ENCODE measurements around the gene NMNAT2. TPM values are rescaled to one million over a fixed set of nuclear protein-coding genes. Genes with fewer than 3 reads are reported as not detected.

The NMNAT2 gene
- polyA plus RNA-seq, 1 donor from 2014 or later = 43.8 TPM

DNA sequence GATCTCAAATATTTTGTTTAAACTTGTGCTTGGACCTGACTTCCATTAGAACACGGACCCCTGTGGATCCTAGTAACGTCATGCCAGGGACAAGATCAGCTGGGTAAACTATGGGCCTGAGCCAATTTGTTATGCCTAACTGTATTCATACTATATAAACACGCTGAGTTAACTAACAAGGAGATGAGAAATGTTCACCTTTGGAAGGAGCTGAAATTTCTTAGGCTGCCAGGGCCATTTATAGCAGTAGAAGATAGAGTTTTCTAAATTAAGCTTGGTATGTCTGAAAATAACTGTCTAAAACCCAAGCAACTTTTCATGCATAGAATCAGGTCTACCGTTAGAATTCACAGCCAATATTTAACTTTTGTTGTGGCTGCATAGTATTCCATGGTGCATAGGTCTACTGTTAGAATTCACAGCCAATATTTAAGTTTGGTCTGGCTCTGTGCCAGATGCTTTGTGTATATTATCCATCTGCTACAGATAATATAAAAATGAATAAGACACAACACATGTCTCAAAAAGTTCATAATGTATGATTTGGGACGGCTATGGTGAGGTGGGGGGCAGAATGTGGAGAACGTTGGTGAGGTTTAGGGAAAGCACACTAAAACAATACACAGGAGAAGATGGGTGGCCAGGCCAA is 61.5 kb downstream of the NMNAT2 start:
- no peak overlapping the region for H3K4me2 ChIP-seq (ENCODE audit: low read length)
- H4K20me1 ChIP-seq (ENCODE audit: insufficient read depth) = no peaks in the 10 kb centered on the region
- no peak overlapping the region for H2AFZ ChIP-seq (ENCODE audit: low read depth, low read length)
- no peaks in the 10 kb centered on the region for H3K27me3 ChIP-seq (ENCODE audit: insufficient read depth, low read depth, low read length)
- H3K27ac ChIP-seq (ENCODE audit: low read length) = no peak overlapping the region
- H3K36me3 ChIP-seq (ENCODE audit: insufficient read depth, low read length) = no peaks in the 10 kb centered on the region
- H3K9me3 ChIP-seq (ENCODE audit: low read length) = no peaks in the 10 kb centered on the region
- no peak overlapping the region for H3K9ac ChIP-seq (ENCODE audit: low read length)
- no peaks in the 10 kb centered on the region for H3K9me2 ChIP-seq (ENCODE audit: insufficient read depth, low read length)
- TF ChIP-seq SMC3 (conservative IDR thresholded peaks at IDR 0.05; ENCODE audit: poor library complexity) (no peak), TAF1 (IDR thresholded peaks at IDR 0.05; ENCODE audit: low read depth) (no peak), EZH2 (IDR thresholded peaks at IDR 0.05; ENCODE audit: borderline replicate concordance, insufficient read depth, low read length, poor library complexity, severe bottlenecking) (no peak), MXI1 (conservative IDR thresholded peaks at IDR 0.05; ENCODE audit: poor library complexity, severe bottlenecking) (no peak), POLR2AphosphoS5 (IDR thresholded peaks at IDR 0.05) (no peak)
- TF ChIP-seq, protein P1, sequence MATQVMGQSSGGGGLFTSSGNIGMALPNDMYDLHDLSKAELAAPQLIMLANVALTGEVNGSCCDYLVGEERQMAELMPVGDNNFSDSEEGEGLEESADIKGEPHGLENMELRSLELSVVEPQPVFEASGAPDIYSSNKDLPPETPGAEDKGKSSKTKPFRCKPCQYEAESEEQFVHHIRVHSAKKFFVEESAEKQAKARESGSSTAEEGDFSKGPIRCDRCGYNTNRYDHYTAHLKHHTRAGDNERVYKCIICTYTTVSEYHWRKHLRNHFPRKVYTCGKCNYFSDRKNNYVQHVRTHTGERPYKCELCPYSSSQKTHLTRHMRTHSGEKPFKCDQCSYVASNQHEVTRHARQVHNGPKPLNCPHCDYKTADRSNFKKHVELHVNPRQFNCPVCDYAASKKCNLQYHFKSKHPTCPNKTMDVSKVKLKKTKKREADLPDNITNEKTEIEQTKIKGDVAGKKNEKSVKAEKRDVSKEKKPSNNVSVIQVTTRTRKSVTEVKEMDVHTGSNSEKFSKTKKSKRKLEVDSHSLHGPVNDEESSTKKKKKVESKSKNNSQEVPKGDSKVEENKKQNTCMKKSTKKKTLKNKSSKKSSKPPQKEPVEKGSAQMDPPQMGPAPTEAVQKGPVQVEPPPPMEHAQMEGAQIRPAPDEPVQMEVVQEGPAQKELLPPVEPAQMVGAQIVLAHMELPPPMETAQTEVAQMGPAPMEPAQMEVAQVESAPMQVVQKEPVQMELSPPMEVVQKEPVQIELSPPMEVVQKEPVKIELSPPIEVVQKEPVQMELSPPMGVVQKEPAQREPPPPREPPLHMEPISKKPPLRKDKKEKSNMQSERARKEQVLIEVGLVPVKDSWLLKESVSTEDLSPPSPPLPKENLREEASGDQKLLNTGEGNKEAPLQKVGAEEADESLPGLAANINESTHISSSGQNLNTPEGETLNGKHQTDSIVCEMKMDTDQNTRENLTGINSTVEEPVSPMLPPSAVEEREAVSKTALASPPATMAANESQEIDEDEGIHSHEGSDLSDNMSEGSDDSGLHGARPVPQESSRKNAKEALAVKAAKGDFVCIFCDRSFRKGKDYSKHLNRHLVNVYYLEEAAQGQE (IDR thresholded peaks at IDR 0.05; ENCODE audit: borderline replicate concordance) = no peak
- TF ChIP-seq, protein P2, sequence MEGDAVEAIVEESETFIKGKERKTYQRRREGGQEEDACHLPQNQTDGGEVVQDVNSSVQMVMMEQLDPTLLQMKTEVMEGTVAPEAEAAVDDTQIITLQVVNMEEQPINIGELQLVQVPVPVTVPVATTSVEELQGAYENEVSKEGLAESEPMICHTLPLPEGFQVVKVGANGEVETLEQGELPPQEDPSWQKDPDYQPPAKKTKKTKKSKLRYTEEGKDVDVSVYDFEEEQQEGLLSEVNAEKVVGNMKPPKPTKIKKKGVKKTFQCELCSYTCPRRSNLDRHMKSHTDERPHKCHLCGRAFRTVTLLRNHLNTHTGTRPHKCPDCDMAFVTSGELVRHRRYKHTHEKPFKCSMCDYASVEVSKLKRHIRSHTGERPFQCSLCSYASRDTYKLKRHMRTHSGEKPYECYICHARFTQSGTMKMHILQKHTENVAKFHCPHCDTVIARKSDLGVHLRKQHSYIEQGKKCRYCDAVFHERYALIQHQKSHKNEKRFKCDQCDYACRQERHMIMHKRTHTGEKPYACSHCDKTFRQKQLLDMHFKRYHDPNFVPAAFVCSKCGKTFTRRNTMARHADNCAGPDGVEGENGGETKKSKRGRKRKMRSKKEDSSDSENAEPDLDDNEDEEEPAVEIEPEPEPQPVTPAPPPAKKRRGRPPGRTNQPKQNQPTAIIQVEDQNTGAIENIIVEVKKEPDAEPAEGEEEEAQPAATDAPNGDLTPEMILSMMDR (IDR thresholded peaks at IDR 0.05; ENCODE audit: poor library complexity, severe bottlenecking) = no peak
- H3F3A ChIP-seq (ENCODE audit: insufficient read depth, low read length, poor library complexity, severe bottlenecking) = no peaks in the 10 kb centered on the region
- H3K79me2 ChIP-seq (replicated peaks; ENCODE audit: insufficient read depth, low read length) = no peaks in the 10 kb centered on the region
- no peak overlapping the region for H3K4me3 ChIP-seq (ENCODE audit: low read length)

DNA sequence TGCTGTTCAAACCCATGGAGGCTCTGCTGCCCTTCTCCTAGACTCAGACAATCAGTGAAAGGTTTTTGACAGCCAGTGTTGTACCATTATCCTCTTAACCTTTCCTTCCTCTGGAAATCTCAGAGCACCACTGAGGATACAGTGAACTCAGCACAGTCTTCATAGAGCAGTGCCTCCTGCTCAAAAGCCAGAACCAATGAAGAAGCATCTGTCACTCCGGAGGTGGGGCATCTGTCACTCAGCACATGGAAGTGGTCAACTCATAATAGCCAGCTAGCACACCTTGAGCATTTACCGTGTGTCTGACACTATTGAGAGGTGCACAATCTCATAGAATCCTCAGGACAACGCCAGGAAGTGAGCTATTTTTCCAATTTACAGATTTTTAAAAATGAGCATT is 62.4 kb downstream of the NMNAT2 start:
- Histone ChIP-seq H3K9me2 (ENCODE audit: insufficient read depth, low read length) (no peaks in the 10 kb centered on the region), H3K9ac (ENCODE audit: low read length) (no peak overlapping the region), H3F3A (ENCODE audit: insufficient read depth, low read length, poor library complexity, severe bottlenecking) (no peaks in the 10 kb centered on the region), H3K27ac (ENCODE audit: low read length) (no peak overlapping the region), H3K36me3 (ENCODE audit: insufficient read depth, low read length) (no peaks in the 10 kb centered on the region), H4K20me1 (ENCODE audit: insufficient read depth) (no peaks in the 10 kb centered on the region), H3K9me3 (ENCODE audit: low read length) (no peaks in the 10 kb centered on the region), H3K27me3 (ENCODE audit: insufficient read depth, low read depth, low read length) (no peaks in the 10 kb centered on the region), H2AFZ (ENCODE audit: low read depth, low read length) (no peak overlapping the region), H3K4me2 (ENCODE audit: low read length) (no peak overlapping the region), H3K4me3 (ENCODE audit: low read length) (no peak overlapping the region), H3K79me2 (replicated peaks; ENCODE audit: insufficient read depth, low read length) (no peaks in the 10 kb centered on the region)
- TF ChIP-seq, protein P2 (IDR thresholded peaks at IDR 0.05; ENCODE audit: poor library complexity, severe bottlenecking) = no peak
- TF ChIP-seq, protein P1 (IDR thresholded peaks at IDR 0.05; ENCODE audit: borderline replicate concordance) = no peak
- no peak for TF ChIP-seq RAD21 (conservative IDR thresholded peaks at IDR 0.05)
- no peak for TF ChIP-seq EZH2 (IDR thresholded peaks at IDR 0.05; ENCODE audit: borderline replicate concordance, insufficient read depth, low read length, poor library complexity, severe bottlenecking)
- TF ChIP-seq TAF1 (IDR thresholded peaks at IDR 0.05; ENCODE audit: low read depth) = no peak
- TF ChIP-seq EP300 (conservative IDR thresholded peaks at IDR 0.05; ENCODE audit: poor library complexity, severe bottlenecking) = no peak
- TF ChIP-seq SMC3 (conservative IDR thresholded peaks at IDR 0.05; ENCODE audit: poor library complexity) = no peak
- no peak for TF ChIP-seq POLR2AphosphoS5 (IDR thresholded peaks at IDR 0.05)
- TF ChIP-seq MXI1 (conservative IDR thresholded peaks at IDR 0.05; ENCODE audit: poor library complexity, severe bottlenecking) = no peak
